ENCODE results near the gene PLAGL1. TPM values are rescaled to one million over a fixed set of nuclear protein-coding genes. Genes with fewer than 3 reads are reported as not detected.

Gene PLAGL1, protein sequence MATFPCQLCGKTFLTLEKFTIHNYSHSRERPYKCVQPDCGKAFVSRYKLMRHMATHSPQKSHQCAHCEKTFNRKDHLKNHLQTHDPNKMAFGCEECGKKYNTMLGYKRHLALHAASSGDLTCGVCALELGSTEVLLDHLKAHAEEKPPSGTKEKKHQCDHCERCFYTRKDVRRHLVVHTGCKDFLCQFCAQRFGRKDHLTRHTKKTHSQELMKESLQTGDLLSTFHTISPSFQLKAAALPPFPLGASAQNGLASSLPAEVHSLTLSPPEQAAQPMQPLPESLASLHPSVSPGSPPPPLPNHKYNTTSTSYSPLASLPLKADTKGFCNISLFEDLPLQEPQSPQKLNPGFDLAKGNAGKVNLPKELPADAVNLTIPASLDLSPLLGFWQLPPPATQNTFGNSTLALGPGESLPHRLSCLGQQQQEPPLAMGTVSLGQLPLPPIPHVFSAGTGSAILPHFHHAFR
- 10 to 100 TPM; 13.2 to 25.8 TPM for total RNA-seq

DNA sequence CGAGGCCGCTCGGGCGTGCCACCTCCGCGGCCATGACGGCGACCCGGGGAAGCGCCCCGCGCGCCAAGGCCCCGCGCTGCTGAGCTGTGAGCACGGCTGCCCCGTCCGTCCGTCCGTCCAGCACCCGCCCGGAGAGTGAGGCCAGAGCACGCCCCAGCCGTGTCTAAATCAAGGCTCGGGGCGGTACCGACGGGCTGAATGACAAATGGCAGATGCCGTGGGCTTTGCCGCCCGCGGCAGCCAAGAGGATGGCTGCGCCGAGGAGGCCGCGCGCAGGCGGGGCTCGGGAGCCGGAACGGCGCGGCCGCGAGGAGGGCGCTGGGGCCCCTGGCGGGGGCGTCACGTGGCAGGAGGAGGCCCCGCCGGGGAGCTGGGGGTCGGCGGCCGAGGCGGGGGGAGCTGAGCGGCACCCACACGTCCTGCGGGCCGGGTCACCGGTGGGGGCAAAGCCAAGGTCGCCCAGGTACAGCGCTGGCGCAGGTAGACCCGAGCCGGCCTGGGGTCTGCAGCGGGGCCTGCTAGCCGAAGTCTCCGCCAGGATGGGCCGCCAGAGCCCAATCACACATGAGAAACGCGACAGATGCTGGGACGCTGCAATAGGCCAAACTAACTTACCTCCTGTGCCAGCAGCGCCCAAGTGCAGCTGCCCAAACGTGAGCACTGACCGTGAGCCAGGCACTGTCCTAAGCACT is at the start of gene PLAGL1:
Gene PLAGL1 (minus strand): TSS at position 140 of the 692 bp plus-strand sequence. CDS start 60,123 bp downstream, outside the sequence.
- H3K4me1 ChIP-seq (replicated peaks) = no peaks in the 10 kb centered on the region
- intact Hi-C loops (cut with DNase I) = no loop called here
- H3K4me3 ChIP-seq = peak within 1 kb of the TSS; percentile 43 to 53
- no peaks in the 10 kb centered on the region for H3K27me3 ChIP-seq (replicated peaks; ENCODE audit: insufficient read depth)
- TF ChIP-seq CTCF (IDR thresholded peaks at IDR 0.05) = no peak
- TF ChIP-seq POLR2AphosphoS5 (IDR thresholded peaks at IDR 0.05) = peak; percentile 44
- peak; percentile 55 for TF ChIP-seq POLR2A (IDR thresholded peaks at IDR 0.05)
- H3K27ac ChIP-seq = peak within 1 kb of the TSS; percentile 58 to 73
- H3K36me3 ChIP-seq = no peaks in the 10 kb centered on the region
- WGBS = 65% methylated on average over 71 of the region's 75 CpGs
- H3K9me3 ChIP-seq = no peaks in the 10 kb centered on the region
- DNase-seq (ENCODE audit: low spot score) = peak; percentile 58

DNA sequence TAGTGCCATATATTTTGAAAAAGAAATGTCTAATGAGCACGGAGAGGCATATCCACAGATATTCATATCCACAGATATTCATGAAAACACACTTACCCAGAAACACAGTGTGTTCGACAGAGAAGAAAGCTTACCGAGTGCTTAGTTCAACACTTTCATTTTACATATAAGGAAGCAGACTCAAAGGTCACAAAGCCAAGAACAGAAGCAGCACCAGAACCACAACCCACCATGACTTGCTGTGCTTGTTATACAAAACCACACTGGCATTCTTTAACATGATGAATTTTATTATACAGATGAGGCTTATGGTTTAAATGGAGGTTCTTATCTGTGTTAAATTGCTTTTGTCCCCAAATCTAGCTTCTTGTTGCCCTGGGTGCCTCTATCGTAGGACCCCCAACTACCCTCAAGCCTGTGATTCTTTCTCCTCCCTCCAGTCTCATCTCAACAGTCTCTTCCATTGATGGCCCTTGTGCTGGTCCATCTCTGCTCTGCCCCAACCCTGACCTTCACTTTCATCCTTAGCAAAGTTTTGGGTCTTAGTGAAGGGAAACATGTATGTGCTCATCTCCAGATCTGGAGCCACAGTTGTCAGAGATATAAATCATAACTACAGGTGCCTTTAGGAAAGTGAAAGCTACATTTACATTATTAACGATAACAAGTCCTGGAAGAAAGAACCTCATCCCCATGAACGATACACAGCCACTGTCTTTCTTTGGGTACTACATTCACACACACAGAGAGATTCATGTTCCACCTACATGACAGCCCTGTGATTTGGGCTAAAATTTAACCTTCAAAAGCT is 47.3 kb upstream of the PLAGL1 start:
- Histone ChIP-seq H3K36me3 (no peaks in the 10 kb centered on the region), H3K4me3 (no peak overlapping the region), H3K27me3 (replicated peaks; ENCODE audit: insufficient read depth) (no peaks in the 10 kb centered on the region), H3K9me3 (no peaks in the 10 kb centered on the region), H3K27ac (no peak overlapping the region), H3K4me1 (replicated peaks) (no peaks in the 10 kb centered on the region)
- WGBS = 76% methylated on average over 6 of the region's 6 CpGs
- DNase-seq (ENCODE audit: low spot score) = no peak
- intact Hi-C loops (cut with DNase I) = no loop called here
- no peak for TF ChIP-seq POLR2AphosphoS5 (IDR thresholded peaks at IDR 0.05)
- no peak for TF ChIP-seq CTCF (IDR thresholded peaks at IDR 0.05)
- no peak for TF ChIP-seq POLR2A (IDR thresholded peaks at IDR 0.05)

DNA sequence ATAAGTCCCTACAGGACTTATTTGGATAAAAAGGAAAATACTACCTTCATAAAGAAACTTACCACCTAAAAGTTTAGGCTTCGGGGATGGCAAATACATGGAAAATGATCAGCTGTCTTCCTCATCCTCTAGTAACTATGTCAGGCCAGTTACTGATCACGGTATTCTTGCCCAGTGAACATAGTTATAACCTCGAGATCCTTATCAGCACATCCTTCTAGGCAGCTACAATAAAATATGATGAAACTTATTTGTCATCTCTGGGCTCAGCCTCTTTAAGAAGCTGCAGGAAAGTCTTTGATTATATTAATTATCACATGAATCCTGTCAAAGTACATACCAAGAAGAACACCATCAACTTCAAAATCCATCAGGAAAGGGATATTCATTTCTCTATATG is 45.5 kb upstream of the PLAGL1 start:
- no peaks in the 10 kb centered on the region for H3K27me3 ChIP-seq (replicated peaks; ENCODE audit: insufficient read depth)
- H3K27ac ChIP-seq = no peak overlapping the region
- intact Hi-C loops (cut with DNase I) = no loop called here
- no peak overlapping the region for H3K4me3 ChIP-seq
- DNase-seq (ENCODE audit: low spot score) = no peak
- no peak for TF ChIP-seq POLR2AphosphoS5 (IDR thresholded peaks at IDR 0.05)
- no peaks in the 10 kb centered on the region for H3K9me3 ChIP-seq
- no peaks in the 10 kb centered on the region for H3K36me3 ChIP-seq
- WGBS = 38% methylated on average over 3 of the region's 3 CpGs
- no peaks in the 10 kb centered on the region for H3K4me1 ChIP-seq (replicated peaks)

- no peak for TF ChIP-seq POLR2AphosphoS5 (IDR thresholded peaks at IDR 0.05)
- TF ChIP-seq POLR2A (IDR thresholded peaks at IDR 0.05) = no peak
- no peak for TF ChIP-seq CTCF (IDR thresholded peaks at IDR 0.05)
- no peaks in the 10 kb centered on the region for H3K27me3 ChIP-seq (replicated peaks; ENCODE audit: insufficient read depth)
- no peak for DNase-seq (ENCODE audit: low spot score)
- intact Hi-C loops (cut with DNase I) = no loop called here
- H3K4me1 ChIP-seq (replicated peaks) = no peaks in the 10 kb centered on the region
- H3K9me3 ChIP-seq = no peaks in the 10 kb centered on the region
- H3K27ac ChIP-seq = no peak overlapping the region
- no peaks in the 10 kb centered on the region for H3K36me3 ChIP-seq
- no peak overlapping the region for H3K4me3 ChIP-seq
Observed at GRCh38 chr6:144052488-144052887, 44.4 kb upstream of the PLAGL1 start.

DNA sequence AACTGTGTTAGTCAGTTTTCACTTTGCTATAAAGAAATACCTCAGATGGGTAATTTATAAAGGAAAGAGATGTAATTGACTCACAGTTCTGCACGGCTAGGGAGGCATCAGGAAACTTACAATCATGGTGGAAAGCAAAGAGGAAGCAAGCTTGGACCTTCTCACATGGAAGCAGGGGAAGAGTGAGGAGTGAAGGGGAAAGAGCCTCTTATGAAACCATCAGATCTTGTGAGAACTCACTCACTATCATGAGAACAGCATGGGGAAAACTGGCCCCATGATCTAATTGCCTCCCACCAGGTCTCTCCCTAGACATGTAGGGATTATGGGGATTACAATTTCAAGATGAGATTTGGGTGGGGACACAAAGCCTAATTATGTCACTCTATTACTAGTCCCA is 41.3 kb upstream of the PLAGL1 start:
- H3K27me3 ChIP-seq (replicated peaks; ENCODE audit: insufficient read depth) = no peaks in the 10 kb centered on the region
- no peak overlapping the region for H3K4me3 ChIP-seq
- no peaks in the 10 kb centered on the region for H3K9me3 ChIP-seq
- 83% methylated on average over 1 of the region's 1 CpG for WGBS
- intact Hi-C loops (cut with DNase I) = no loop called here
- DNase-seq (ENCODE audit: low spot score) = no peak
- TF ChIP-seq CTCF (IDR thresholded peaks at IDR 0.05) (no peak), POLR2A (IDR thresholded peaks at IDR 0.05) (no peak), POLR2AphosphoS5 (IDR thresholded peaks at IDR 0.05) (no peak)
- no peaks in the 10 kb centered on the region for H3K36me3 ChIP-seq
- H3K4me1 ChIP-seq (replicated peaks) = no peaks in the 10 kb centered on the region
- no peak overlapping the region for H3K27ac ChIP-seq
